Astrocyte of the cerebellum (primary cell): Measurements from ENCODE around the gene SMCP.

ENCODE experiments used
- DNase-seq: peaks from one replicate; pipeline ENCODE4 v3.0.0-alpha.2; 2011; ENCODE audit warnings: low read depth
- H3K4me3 ChIP-seq: 2 replicates; pipeline ENCODE4 v1.5.1; 2011; ENCODE audit warnings: mild to moderate bottlenecking, low read depth, low read length, moderate library complexity
- CTCF ChIP-seq: IDR thresholded peaks from 2 replicates; pipeline ENCODE4 v1.5.1; 2012; ENCODE audit warnings: low read length, low read depth, moderate library complexity, mild to moderate bottlenecking; ENCODE audit errors: missing control alignments
- in situ Hi-C: cut with HindIII; loops from 2 replicates; pipeline ENCODE4 v1.10.0; 2017; ENCODE audit warnings: low sequenced_read_pairs

The SMCP gene

DNA sequence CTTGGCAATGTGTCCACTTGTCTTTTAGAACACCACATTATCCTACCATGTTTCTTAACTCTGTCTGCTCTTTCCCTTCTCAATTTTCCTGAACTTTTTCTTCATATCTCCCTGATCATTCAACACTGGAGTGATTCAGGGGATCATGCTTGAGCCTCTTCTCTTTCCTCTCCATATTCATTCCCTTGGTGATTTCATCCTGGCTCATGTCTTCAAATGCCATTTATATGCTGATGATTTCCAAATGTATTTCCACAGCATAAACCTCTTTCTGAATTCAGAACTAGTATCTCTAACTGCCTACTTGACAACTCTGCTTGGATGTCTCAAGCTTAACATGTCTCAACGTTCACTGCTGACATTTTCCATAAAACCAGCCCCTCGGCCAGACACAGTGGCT, 21.8 kb downstream of the SMCP start:
- H3K4me3 ChIP-seq, result no peak overlapping the region
- in situ Hi-C loops, result no loop called here
- DNase-seq, result no peak
- TF ChIP-seq CTCF, result no peak

GRCh38 chr1:152901631-152902030, 23.5 kb downstream of the SMCP start:
- H3K4me3 ChIP-seq, result no peak overlapping the region
- TF ChIP-seq CTCF, result no peak
- no peak for DNase-seq
- in situ Hi-C loops, result no loop called here

GRCh38 chr1:152902636-152903035, 24.5 kb downstream of the SMCP start:
- in situ Hi-C loops, result no loop called here
- DNase-seq, result no peak
- H3K4me3 ChIP-seq, result no peak overlapping the region
- no peak for TF ChIP-seq CTCF

- H3K4me3 ChIP-seq, result no peak overlapping the region
- in situ Hi-C loops, result no loop called here
- no peak for TF ChIP-seq CTCF
- no peak for DNase-seq
These were observed 26.7 kb downstream of the SMCP start for GRCh38 chr1:152904688-152905440.

- TF ChIP-seq CTCF, result no peak
- in situ Hi-C loops, result no loop called here
- DNase-seq, result no peak
- no peak overlapping the region for H3K4me3 ChIP-seq
These were observed 28.0 kb downstream of the SMCP start for GRCh38 chr1:152906023-152906565.

GRCh38 chr1:152907686-152908601, 29.8 kb downstream of the SMCP start, which contains the start of gene IVL:
TSS of gene IVL (plus strand) at chr1:152908546. CDS start at chr1:152909798, 1,252 bp downstream.
- in situ Hi-C loops, result no loop called here

More at GRCh38 chr1:152907686-152908601, 29.8 kb downstream of the SMCP start, which contains the start of gene IVL:
- DNase-seq, result no peak
- TF ChIP-seq CTCF, result no peak
- H3K4me3 ChIP-seq, result no peak within 1 kb of the TSS
